HepG2 (cell line): ENCODE results near the gene VEZT.

Source experiments
- CBX5 ChIP-seq: sonication (generic); formaldehyde crosslinking; IDR thresholded peaks from 2 replicates; pipeline ENCODE4 v1.4.0; 2020; ENCODE audit warnings: missing genetic modification reagents, borderline replicate concordance
- CEBPB ChIP-seq: IDR thresholded peaks from 2 replicates; pipeline ENCODE4 v1.6.1; 2011; ENCODE audit warnings: low read depth, low read length, improper control_type of control experiment, borderline replicate concordance
- CTCF ChIP-seq: sonication (generic); formaldehyde crosslinking; IDR thresholded peaks from 2 replicates; pipeline ENCODE4 v1.5.0; 2020; ENCODE audit warnings: mild to moderate bottlenecking, missing genetic modification reagents, moderate library complexity
- EZH2 ChIP-seq: conservative IDR thresholded peaks from 2 replicates; pipeline ENCODE4 v1.6.1; 2012; ENCODE audit warnings: mild to moderate bottlenecking, low read depth, low read length, moderate library complexity
- GZF1 ChIP-seq: sonication (generic); formaldehyde crosslinking; IDR thresholded peaks from 2 replicates; pipeline ENCODE4 v1.5.1; 2020; ENCODE audit warnings: mild to moderate bottlenecking, missing genetic modification reagents
- POLR2AphosphoS5 ChIP-seq: IDR thresholded peaks from 2 replicates; pipeline ENCODE4 v1.6.1; 2012; ENCODE audit warnings: low read depth, low read length
- SRSF9 ChIP-seq: fragments of 200-400 bp; formaldehyde crosslinking; IDR thresholded peaks from 2 replicates; pipeline ENCODE4 v1.6.1; 2018; ENCODE audit warnings: borderline replicate concordance, mild to moderate bottlenecking, low read depth, low read length; ENCODE audit not compliant: insufficient read depth, poor library complexity, severe bottlenecking
- TAF1 ChIP-seq: sonication (generic); formaldehyde crosslinking; IDR thresholded peaks from 2 replicates; pipeline ENCODE4 v1.4.0; 2020; ENCODE audit warnings: missing genetic modification reagents
- TCF7L2 ChIP-seq: IDR thresholded peaks from 2 replicates; pipeline ENCODE4 v1.6.1; 2011; ENCODE audit warnings: mild to moderate bottlenecking, low read depth, low read length, moderate library complexity
- ZFP36L1 ChIP-seq: sonication (generic); formaldehyde crosslinking; IDR thresholded peaks from 2 replicates; pipeline ENCODE4 v1.8.0; 2022; ENCODE audit warnings: mild to moderate bottlenecking, missing genetic modification reagents, moderate library complexity
- TF ChIP-seq, protein P1 (sequence below): IDR thresholded peaks from 2 replicates; pipeline ENCODE4 v1.6.1; 2016; ENCODE audit warnings: low read depth, missing genetic modification reagents, missing compliant biosample characterization

DNA sequence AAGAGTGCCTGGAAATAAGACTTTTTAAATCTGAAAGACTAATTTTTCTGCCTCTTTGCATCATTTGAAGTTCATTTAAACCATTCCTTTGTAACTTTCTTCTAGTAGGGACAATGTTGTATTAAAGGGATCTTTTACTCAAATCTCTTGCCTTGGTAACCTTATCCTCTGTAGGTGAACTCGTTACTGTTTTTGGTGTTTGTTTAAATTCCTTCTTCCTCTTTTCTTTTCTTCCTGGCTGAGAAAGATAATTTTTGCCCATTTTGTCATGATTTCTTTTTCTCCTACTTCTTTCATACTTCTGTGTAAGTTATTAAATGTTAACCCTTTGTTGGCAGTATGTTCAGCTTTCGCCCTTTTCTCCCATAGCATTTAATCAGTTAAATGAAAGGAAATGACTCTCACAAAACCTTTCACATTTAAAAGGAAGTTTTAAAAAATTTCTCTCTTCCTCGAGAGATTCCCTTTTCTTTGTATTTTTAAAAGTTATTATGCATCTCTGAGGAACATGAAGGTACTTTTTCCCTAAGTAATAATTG is 10.3 kb downstream of the VEZT start:
- TF ChIP-seq, protein P1, sequence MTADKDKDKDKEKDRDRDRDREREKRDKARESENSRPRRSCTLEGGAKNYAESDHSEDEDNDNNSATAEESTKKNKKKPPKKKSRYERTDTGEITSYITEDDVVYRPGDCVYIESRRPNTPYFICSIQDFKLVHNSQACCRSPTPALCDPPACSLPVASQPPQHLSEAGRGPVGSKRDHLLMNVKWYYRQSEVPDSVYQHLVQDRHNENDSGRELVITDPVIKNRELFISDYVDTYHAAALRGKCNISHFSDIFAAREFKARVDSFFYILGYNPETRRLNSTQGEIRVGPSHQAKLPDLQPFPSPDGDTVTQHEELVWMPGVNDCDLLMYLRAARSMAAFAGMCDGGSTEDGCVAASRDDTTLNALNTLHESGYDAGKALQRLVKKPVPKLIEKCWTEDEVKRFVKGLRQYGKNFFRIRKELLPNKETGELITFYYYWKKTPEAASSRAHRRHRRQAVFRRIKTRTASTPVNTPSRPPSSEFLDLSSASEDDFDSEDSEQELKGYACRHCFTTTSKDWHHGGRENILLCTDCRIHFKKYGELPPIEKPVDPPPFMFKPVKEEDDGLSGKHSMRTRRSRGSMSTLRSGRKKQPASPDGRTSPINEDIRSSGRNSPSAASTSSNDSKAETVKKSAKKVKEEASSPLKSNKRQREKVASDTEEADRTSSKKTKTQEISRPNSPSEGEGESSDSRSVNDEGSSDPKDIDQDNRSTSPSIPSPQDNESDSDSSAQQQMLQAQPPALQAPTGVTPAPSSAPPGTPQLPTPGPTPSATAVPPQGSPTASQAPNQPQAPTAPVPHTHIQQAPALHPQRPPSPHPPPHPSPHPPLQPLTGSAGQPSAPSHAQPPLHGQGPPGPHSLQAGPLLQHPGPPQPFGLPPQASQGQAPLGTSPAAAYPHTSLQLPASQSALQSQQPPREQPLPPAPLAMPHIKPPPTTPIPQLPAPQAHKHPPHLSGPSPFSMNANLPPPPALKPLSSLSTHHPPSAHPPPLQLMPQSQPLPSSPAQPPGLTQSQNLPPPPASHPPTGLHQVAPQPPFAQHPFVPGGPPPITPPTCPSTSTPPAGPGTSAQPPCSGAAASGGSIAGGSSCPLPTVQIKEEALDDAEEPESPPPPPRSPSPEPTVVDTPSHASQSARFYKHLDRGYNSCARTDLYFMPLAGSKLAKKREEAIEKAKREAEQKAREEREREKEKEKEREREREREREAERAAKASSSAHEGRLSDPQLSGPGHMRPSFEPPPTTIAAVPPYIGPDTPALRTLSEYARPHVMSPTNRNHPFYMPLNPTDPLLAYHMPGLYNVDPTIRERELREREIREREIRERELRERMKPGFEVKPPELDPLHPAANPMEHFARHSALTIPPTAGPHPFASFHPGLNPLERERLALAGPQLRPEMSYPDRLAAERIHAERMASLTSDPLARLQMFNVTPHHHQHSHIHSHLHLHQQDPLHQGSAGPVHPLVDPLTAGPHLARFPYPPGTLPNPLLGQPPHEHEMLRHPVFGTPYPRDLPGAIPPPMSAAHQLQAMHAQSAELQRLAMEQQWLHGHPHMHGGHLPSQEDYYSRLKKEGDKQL (CRISPR knock-in tag) = no peak
- no peak for TF ChIP-seq ZFP36L1 (CRISPR knock-in tag)
- no peak for TF ChIP-seq CEBPB
- TF ChIP-seq SRSF9 = no peak
- TF ChIP-seq CTCF (CRISPR knock-in tag) = no peak
- no peak for TF ChIP-seq CBX5 (CRISPR knock-in tag)
- no peak for TF ChIP-seq POLR2AphosphoS5
- TF ChIP-seq EZH2 = no peak
- no peak for TF ChIP-seq TAF1 (CRISPR knock-in tag)
- no peak for TF ChIP-seq GZF1 (CRISPR knock-in tag)
- TF ChIP-seq TCF7L2 = no peak
